HG03045 (cell line): ENCODE measurements around the gene RRP1B.
A peak's percentile ranks its signal among the peaks of the same experiment; 100 is the strongest.

Experiments used
- ATAC-seq: cut with Tn5 transposase; IDR thresholded peaks from one replicate; pipeline ENCODE4 v1.9.1; 2021; ENCODE audit warnings: mild to moderate bottlenecking, moderate library complexity; ENCODE audit not compliant: unreplicated experiment

The RRP1B gene

DNA sequence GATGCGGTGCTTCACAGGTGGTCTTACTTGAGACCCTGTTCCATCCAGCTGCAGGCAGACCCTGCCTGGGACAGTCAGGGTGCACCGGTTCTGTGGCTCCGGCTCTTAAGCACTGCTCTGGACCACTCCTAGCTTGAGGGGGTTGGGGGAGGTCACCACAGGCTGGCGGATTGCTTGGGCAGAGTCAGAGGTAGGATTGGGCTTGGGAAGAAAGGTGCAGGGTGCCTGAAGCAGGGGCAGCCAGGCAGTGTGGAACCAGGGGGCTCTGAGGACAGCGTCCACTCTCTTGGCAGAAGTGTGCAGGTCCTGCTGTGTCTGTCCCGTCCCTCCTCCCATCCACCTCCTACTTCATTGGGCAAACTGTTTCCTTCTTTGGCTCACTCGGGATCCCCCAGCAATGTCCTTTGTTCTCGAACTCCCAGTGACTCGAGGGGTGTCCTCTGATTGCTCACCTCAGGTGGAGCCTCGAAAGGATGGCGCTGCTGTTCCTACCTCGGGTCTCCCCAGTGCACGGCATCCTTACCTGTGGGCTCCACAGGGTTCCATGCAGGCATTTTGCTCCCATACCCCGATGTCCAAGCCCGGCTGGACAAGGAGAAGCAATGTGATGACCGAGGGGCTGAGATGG, 61.3 kb downstream of the RRP1B start:
- ATAC-seq, result no peak

- ATAC-seq, result no peak
These were observed 61.8 kb downstream of the RRP1B start for GRCh38 chr21:43721206-43721605.

GRCh38 chr21:43721939-43722338, 62.6 kb downstream of the RRP1B start:
- no peak for ATAC-seq

DNA sequence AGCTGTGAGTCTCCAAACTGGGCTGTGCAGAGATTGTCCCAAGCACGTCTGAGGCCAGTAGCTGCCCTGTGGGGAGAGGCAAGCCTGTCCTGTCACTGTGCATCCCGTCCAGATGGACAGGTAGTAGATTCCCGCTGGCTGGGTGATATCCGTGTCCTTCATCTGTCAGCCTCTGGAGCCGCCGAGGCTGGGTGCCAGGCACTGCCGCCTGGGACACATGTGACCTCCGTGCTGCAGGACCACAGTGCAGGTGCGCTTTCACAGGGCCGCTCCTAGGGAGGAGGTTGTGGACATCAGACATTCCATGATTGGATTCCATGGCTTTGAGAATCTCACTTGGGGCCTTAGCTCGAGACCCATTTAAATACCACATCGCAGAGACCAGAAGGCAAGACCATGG, 64.3 kb downstream of the RRP1B start:
- no peak for ATAC-seq

DNA sequence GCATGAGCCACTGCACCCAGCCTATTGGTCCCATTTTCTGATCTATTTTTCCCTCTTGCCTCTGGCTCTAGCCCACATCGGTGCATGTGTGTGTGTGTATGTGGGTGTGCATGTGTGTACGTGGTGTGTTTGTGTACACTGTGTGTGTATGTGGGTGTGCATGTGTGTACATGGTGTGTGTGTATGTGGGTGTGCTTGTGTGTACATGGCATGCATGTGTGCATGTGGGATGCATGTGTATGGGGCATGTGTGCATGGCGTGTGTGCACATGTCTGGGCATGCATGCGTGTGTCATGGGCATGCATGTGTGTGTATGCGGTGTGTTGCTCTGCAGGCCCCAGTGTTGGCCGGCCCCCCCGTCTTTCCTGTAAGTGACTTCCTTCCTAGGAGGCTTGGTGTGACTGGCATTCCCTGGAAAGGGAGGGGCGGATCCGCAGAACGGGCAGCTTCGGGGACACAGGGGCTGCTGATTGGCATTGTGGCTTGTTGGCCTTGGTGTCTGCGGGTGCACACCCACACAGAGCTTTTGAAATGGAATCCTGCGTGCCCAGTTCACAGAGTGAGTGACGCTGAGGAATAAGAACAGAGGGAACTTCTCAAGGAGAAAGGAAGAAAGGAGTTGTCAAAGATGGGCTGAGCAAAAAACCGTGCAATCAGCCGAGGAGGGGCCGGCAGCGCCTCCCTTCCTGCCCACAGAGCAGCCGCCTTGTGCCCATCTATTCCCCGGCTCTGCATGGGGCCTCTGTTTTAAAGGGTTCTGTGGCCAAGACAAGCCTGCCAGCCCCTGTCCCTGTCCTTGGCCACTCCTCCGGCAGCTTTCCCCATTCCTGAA, 67.5 kb downstream of the RRP1B start:
- ATAC-seq, result no peak

- no peak for ATAC-seq
These were observed 68.3 kb downstream of the RRP1B start for GRCh38 chr21:43727519-43728153.

DNA sequence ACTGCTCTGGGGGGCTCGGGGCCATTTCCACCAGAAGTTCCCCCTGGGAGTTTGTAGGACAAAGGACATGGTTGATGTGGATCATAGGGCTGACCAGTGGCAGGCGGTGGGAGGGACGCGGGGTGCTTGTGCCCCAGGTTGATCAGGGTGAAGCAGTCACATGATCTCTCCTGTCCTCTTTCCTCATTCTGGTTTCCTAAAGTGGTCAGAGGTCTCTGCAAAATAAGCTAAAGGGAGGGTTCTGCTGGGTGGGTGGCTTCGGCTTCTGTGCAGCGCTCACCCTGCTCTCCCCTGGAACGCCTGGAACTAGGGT, 68.8 kb downstream of the RRP1B start:
- no peak for ATAC-seq

- peak; percentile 73 for ATAC-seq
These were observed 69.4 kb downstream of the RRP1B start for GRCh38 chr21:43728467-43729390.

DNA sequence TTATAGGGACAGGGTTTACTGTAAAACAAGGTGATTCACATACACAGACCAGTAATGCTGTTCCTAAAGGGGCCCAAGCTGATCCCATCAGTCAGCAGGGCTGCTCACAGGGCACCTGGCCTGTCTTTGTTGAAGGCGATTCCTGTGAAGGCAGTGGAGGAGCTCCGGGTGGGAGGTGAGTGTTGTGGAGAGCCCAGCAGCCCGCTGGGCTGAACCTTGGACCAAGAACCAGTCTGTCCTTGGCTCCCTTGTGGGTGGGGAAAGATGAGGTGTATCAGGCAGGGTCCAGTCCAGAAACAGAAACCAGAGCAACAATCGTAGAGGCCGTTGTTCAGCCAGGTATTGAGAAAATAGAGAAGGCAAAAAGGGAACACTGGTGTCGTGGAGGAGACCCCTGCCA, 72.1 kb downstream of the RRP1B start:
- ATAC-seq, result no peak

- ATAC-seq, result no peak
These were observed 72.7 kb downstream of the RRP1B start for GRCh38 chr21:43731891-43732711.

GRCh38 chr21:43733060-43733459, 73.7 kb downstream of the RRP1B start:
- no peak for ATAC-seq

GRCh38 chr21:43733529-43734071, 74.2 kb downstream of the RRP1B start:
- ATAC-seq, result no peak

GRCh38 chr21:43734131-43734927, 75.0 kb downstream of the RRP1B start:
- ATAC-seq, result no peak

DNA sequence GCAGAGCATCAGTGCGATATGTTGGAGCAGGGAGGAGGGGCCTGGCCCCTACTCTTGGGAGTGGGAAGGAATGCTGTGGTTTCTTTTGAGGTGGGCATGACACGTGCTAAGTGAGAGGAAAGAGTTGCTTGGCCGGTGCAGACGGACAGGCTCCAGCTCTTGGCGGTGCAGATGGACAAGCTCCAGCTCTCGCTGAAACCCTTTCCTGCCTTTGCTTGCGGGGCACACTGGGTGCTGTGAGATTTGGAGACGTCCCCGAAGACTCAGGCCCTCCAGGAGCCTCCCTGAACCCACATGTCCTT, 75.5 kb downstream of the RRP1B start:
- ATAC-seq, result no peak

GRCh38 chr21:43735236-43736091, 76.1 kb downstream of the RRP1B start:
- ATAC-seq, result no peak

DNA sequence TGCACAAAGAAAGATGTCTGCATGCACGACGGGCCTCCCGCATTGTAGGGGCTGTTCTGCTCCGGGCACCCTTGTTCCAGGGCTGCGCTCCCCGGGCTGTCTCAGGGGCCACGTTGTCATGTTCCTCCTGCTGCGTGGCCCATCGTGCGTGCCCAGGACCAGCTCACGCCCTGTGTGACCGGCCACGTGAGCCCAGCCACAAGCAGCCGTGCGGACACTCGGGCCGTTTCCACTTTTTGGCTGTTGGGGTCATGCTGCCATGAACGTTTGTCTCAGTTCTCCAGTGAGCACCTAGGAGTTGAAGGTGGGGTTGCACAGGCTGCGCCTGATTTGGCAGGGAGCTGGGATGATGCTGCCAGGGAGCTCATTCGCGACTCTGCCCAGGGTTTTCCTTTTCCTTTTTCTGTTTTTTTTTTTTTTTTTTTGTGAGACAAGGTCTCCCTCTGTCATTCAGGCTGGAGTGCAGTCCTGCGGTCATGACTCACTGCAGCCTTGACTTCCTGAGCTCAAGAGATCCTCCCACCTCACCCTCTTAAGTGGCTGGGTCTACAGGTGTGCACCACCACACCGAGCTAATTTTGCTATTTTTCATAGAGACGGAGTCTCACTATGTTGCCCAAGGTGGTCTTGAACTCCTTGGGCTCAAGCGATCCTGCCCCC, 77.0 kb downstream of the RRP1B start:
- ATAC-seq, result no peak

- no peak for ATAC-seq
These were observed 78.0 kb downstream of the RRP1B start for GRCh38 chr21:43737158-43737950.
